ENCODE data around the gene CADPS.

The CADPS gene

DNA sequence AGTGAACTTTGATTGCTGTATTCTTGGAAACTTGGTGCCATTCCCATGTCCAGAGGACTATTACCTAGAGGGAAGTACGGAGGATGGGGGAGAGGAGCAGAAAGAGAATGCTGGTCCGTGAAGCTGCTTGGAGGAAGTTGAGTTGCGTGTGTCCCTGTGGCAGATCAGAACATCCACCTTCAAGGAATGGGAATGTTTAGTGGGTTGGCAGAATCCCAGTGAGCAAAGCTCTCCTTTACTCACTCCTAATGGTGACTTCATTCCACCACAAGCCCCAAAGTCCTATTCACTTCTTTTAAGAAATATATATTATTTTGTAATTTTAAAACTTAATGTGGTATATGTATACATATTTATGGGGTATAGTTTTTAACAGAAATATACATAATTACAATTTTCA lies 254.0 kb downstream of the CADPS start:
- Histone ChIP-seq H3K36me3 (ENCODE audit: insufficient read depth, low read length) (no peaks in the 10 kb centered on the region), H3K4me2 (ENCODE audit: low read depth, low read length, poor library complexity, severe bottlenecking) (no peak overlapping the region), H4K20me1 (ENCODE audit: insufficient read depth, low read length, poor library complexity, severe bottlenecking) (no peaks in the 10 kb centered on the region), H3K4me1 (ENCODE audit: insufficient read depth, low read length, poor library complexity, severe bottlenecking) (no peaks in the 10 kb centered on the region), H3F3A (ENCODE audit: low read depth) (no peaks in the 10 kb centered on the region), H3K9ac (ENCODE audit: low read depth, low read length, poor library complexity, severe bottlenecking) (no peak overlapping the region), H3K79me2 (ENCODE audit: insufficient read depth, low read length) (no peaks in the 10 kb centered on the region), H3K9me3 (ENCODE audit: insufficient read depth, low read depth, low read length) (no peaks in the 10 kb centered on the region), H3K27me3 (ENCODE audit: insufficient read depth, low read length, poor library complexity, severe bottlenecking) (no peaks in the 10 kb centered on the region), H3K9me2 (replicated peaks; ENCODE audit: low read depth, low read length) (no peaks in the 10 kb centered on the region), H3K4me3 (ENCODE audit: low read length, poor library complexity, severe bottlenecking) (no peak overlapping the region), H2AFZ (ENCODE audit: low read length) (no peak overlapping the region)
- TF ChIP-seq, protein P1, sequence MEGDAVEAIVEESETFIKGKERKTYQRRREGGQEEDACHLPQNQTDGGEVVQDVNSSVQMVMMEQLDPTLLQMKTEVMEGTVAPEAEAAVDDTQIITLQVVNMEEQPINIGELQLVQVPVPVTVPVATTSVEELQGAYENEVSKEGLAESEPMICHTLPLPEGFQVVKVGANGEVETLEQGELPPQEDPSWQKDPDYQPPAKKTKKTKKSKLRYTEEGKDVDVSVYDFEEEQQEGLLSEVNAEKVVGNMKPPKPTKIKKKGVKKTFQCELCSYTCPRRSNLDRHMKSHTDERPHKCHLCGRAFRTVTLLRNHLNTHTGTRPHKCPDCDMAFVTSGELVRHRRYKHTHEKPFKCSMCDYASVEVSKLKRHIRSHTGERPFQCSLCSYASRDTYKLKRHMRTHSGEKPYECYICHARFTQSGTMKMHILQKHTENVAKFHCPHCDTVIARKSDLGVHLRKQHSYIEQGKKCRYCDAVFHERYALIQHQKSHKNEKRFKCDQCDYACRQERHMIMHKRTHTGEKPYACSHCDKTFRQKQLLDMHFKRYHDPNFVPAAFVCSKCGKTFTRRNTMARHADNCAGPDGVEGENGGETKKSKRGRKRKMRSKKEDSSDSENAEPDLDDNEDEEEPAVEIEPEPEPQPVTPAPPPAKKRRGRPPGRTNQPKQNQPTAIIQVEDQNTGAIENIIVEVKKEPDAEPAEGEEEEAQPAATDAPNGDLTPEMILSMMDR (conservative IDR thresholded peaks at IDR 0.05; ENCODE audit: low read length): no peak
- no peak for TF ChIP-seq EZH2phosphoT487 (IDR thresholded peaks at IDR 0.05; ENCODE audit: borderline replicate concordance)

DNA sequence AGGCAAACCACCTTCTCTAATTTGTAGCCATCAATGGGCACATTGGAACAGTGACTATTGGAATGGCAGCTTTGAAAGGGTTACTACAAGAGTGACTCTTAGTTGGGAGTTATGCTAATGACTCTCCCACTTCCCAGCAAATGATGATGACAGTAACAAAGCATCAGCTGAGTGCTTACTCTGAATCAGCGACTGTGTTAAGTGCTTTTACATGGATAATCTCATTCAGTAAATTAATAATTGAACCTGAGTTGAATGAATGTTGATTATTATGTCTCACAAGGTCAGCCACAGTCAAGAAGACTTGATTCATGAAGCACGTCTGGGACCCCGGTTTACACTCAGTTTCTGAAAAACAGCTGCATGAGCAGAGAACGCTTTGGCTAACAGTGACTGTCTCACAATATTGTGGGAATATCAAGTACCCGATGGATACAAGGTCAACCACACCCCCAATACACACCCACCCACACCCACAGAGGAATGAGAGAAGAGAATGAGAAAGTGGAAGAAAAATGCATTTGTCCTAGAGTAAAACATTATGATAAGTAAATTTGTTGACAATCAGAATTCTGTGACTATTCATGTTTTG lies 259.9 kb downstream of the CADPS start:
- no peak for TF ChIP-seq EZH2phosphoT487 (IDR thresholded peaks at IDR 0.05; ENCODE audit: borderline replicate concordance)
- TF ChIP-seq, protein P1 (conservative IDR thresholded peaks at IDR 0.05; ENCODE audit: low read length): no peak
- Histone ChIP-seq H4K20me1 (ENCODE audit: insufficient read depth, low read length, poor library complexity, severe bottlenecking) (no peaks in the 10 kb centered on the region), H3K4me3 (ENCODE audit: low read length, poor library complexity, severe bottlenecking) (no peak overlapping the region), H3K36me3 (ENCODE audit: insufficient read depth, low read length) (no peaks in the 10 kb centered on the region), H3K27me3 (ENCODE audit: insufficient read depth, low read length, poor library complexity, severe bottlenecking) (no peaks in the 10 kb centered on the region), H3K79me2 (ENCODE audit: insufficient read depth, low read length) (no peaks in the 10 kb centered on the region), H3K9me3 (ENCODE audit: insufficient read depth, low read depth, low read length) (no peaks in the 10 kb centered on the region), H2AFZ (ENCODE audit: low read length) (no peak overlapping the region), H3K4me2 (ENCODE audit: low read depth, low read length, poor library complexity, severe bottlenecking) (no peak overlapping the region), H3K9ac (ENCODE audit: low read depth, low read length, poor library complexity, severe bottlenecking) (no peak overlapping the region), H3F3A (ENCODE audit: low read depth) (no peaks in the 10 kb centered on the region), H3K4me1 (ENCODE audit: insufficient read depth, low read length, poor library complexity, severe bottlenecking) (no peaks in the 10 kb centered on the region), H3K9me2 (replicated peaks; ENCODE audit: low read depth, low read length) (no peaks in the 10 kb centered on the region)

- TF ChIP-seq, protein P1 (conservative IDR thresholded peaks at IDR 0.05; ENCODE audit: low read length): no peak
- no peak for TF ChIP-seq EZH2phosphoT487 (IDR thresholded peaks at IDR 0.05; ENCODE audit: borderline replicate concordance)
- H4K20me1 ChIP-seq (ENCODE audit: insufficient read depth, low read length, poor library complexity, severe bottlenecking): no peaks in the 10 kb centered on the region
- H3F3A ChIP-seq (ENCODE audit: low read depth): no peaks in the 10 kb centered on the region
- no peaks in the 10 kb centered on the region for H3K9me3 ChIP-seq (ENCODE audit: insufficient read depth, low read depth, low read length)
- H3K4me1 ChIP-seq (ENCODE audit: insufficient read depth, low read length, poor library complexity, severe bottlenecking): no peaks in the 10 kb centered on the region
- no peaks in the 10 kb centered on the region for H3K79me2 ChIP-seq (ENCODE audit: insufficient read depth, low read length)
- H3K9me2 ChIP-seq (replicated peaks; ENCODE audit: low read depth, low read length): no peaks in the 10 kb centered on the region
- no peak overlapping the region for H3K4me3 ChIP-seq (ENCODE audit: low read length, poor library complexity, severe bottlenecking)
- H3K36me3 ChIP-seq (ENCODE audit: insufficient read depth, low read length): no peaks in the 10 kb centered on the region
- H2AFZ ChIP-seq (ENCODE audit: low read length): no peak overlapping the region
- no peaks in the 10 kb centered on the region for H3K27me3 ChIP-seq (ENCODE audit: insufficient read depth, low read length, poor library complexity, severe bottlenecking)
- no peak overlapping the region for H3K4me2 ChIP-seq (ENCODE audit: low read depth, low read length, poor library complexity, severe bottlenecking)
- H3K9ac ChIP-seq (ENCODE audit: low read depth, low read length, poor library complexity, severe bottlenecking): no peak overlapping the region
These were observed 260.7 kb downstream of the CADPS start for GRCh38 chr3:62614527-62614926.

Measured in Loucy (cell line).